Measurements from ENCODE around the gene HOXA3. TPM values are rescaled to one million over a fixed set of nuclear protein-coding genes. Genes with fewer than 3 reads are reported as not detected.

The HOXA3 gene
- total and polyA plus RNA-seq, 9 of the 15 experiments (the other 6 are each of a cell fraction or from before 2014, with no cell fraction given): 0.04 to 0.13 TPM; not detected in 7

DNA sequence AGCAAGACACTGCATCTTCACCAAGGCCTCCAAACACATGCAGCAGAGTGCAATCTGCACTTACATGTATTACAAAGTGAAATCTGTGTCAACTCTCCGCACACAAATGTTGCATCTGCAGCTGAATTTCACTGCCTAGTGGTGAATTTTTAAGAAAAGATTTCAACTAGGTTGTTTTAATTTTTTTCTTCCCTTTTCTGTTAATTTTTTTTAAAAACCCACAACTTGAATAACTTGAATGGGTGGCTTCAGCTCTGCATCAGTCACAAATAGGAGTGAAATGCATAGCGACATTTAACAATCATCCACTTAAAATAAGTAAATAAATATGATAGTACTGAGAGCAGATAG, 41.6 kb upstream of the HOXA3 start (continued):
- TF ChIP-seq ZNF764 (CRISPR knock-in tag; IDR thresholded peaks at IDR 0.05; ENCODE audit: low read depth) (no peak), HNRNPUL1 (IDR thresholded peaks at IDR 0.05; ENCODE audit: low read length) (no peak), GATA2 (CRISPR knock-in tag; IDR thresholded peaks at IDR 0.05) (no peak), U2AF1 (optimal IDR thresholded peaks at IDR 0.05; ENCODE audit: low read depth, low read length) (no peak), ETV6 (IDR thresholded peaks at IDR 0.05; ENCODE audit: borderline replicate concordance in 1 of 2, low read depth in 2 of 2, low read length in 1 of 2) (no peak), ETV6 (CRISPR knock-in tag; IDR thresholded peaks at IDR 0.05; ENCODE audit: borderline replicate concordance) (no peak), MBD2 (IDR thresholded peaks at IDR 0.05; ENCODE audit: borderline replicate concordance, low read depth) (no peak)

DNA sequence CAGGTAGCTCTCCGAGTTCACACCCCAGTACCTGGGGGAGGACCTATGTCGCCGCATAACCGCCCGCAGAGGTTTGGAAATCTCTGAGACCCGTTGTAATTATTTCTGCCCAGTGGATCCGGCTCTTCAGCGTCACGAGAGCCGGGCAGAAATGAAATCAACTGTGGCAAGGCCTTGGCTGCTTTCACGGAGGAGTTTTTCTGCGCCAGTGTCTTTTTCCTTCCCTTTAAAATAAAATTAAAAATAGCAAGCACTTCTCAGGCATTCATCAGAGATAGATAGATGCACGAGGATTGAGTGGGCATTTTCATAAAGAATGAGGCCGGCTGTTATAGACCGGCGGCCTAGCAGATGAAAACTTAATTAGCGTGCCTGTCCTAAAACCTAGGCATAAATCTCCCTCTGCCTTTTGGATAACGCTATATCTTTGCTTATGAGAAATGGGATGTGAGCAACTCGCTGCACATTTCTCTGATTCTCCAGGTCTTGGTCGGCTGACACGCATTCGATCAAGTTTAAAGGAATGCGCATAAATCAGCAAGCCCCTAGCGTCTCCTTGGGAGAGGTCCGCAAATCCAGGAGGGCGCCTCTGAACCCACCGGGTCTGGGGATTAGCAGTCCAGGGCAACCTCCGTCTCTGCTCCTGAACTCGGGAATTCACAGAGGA, 41.1 kb upstream of the HOXA3 start:
- Histone ChIP-seq H2AFZ (ENCODE audit: low read depth, low read length) (no peak overlapping the region), H3K27me3 (ENCODE audit: control insufficient read depth in 2 of 2, insufficient read depth in 2 of 2, low read length in 2 of 2) (peaks cover 25 to 52% of the 10 kb centered on the region in 2 experiments), H3K27ac (ENCODE audit: extremely low read depth, low read depth, low read length) (no peak overlapping the region), H3K4me3 (no peak overlapping the region), H3K9ac (ENCODE audit: insufficient read depth in 1 of 2, low read depth in 2 of 2, low read length in 2 of 2) (no peak overlapping the region), H3K4me2 (ENCODE audit: insufficient read depth, low read length) (no peak overlapping the region), H3K4me1 (replicated peaks in 1 of 2; ENCODE audit: control insufficient read depth in 2 of 2, insufficient read depth in 2 of 2, low read length in 2 of 2) (peaks cover 0 to 13% of the 10 kb centered on the region in 2 experiments; a peak in 2 of 5 replicates), H3K9me3 (replicated peaks; ENCODE audit: control insufficient read depth, insufficient read depth, low read depth, low read length) (no peaks in the 10 kb centered on the region), H3K79me2 (ENCODE audit: control insufficient read depth, insufficient read depth, low read length) (no peaks in the 10 kb centered on the region), H4K20me1 (replicated peaks; ENCODE audit: control insufficient read depth, insufficient read depth, low read length) (no peaks in the 10 kb centered on the region), H3K36me3 (ENCODE audit: control insufficient read depth, insufficient read depth, low read length) (no peaks in the 10 kb centered on the region), H3K9me1 (ENCODE audit: control insufficient read depth, insufficient read depth, low read length) (no peaks in the 10 kb centered on the region)
- ATAC-seq (no peak), FAIRE-seq (no peak), DNase-seq (ENCODE audit: extremely low read depth in 1 of 4, low spot score in 3 of 4) (no peak)
- BruUV-seq (replicated peaks): no TSS peak
- in situ Hi-C loops (cut with MboI) (no loop called here), intact Hi-C loops (cut with micrococcal nuclease) (no loop called here)
- ChIA-PET CTCF (ENCODE audit: low intra/inter-chr PET ratio) (no interaction called here), POLR2A (no interaction called here)
- 28% methylated on average over 29 of the region's 29 CpGs for WGBS (ENCODE audit: insufficient coverage, low coverage, missing lambda C conversion rate)
- TF ChIP-seq KLF16 (IDR thresholded peaks at IDR 0.05) (no peak), CBX1 (IDR thresholded peaks at IDR 0.05; ENCODE audit: low read depth) (no peak), ZNF408 (CRISPR knock-in tag; IDR thresholded peaks at IDR 0.05; ENCODE audit: low read depth) (no peak), RNF2 (IDR thresholded peaks at IDR 0.05) (no peak), ZNF224 (CRISPR knock-in tag; IDR thresholded peaks at IDR 0.05) (no peak), CBFA2T2 (conservative IDR thresholded peaks at IDR 0.05) (no peak), MYC (IDR thresholded peaks at IDR 0.05; ENCODE audit: low read depth, low read length) (no peak), MYC (CRISPR knock-in tag; IDR thresholded peaks at IDR 0.05; ENCODE audit: borderline replicate concordance, low read depth) (no peak), YBX1 (IDR thresholded peaks at IDR 0.05) (no peak), PRMT5 (CRISPR knock-in tag; IDR thresholded peaks at IDR 0.05) (no peak), ZNF445 (CRISPR knock-in tag; IDR thresholded peaks at IDR 0.05; ENCODE audit: low read depth) (no peak)
- TF ChIP-seq, protein P1, sequence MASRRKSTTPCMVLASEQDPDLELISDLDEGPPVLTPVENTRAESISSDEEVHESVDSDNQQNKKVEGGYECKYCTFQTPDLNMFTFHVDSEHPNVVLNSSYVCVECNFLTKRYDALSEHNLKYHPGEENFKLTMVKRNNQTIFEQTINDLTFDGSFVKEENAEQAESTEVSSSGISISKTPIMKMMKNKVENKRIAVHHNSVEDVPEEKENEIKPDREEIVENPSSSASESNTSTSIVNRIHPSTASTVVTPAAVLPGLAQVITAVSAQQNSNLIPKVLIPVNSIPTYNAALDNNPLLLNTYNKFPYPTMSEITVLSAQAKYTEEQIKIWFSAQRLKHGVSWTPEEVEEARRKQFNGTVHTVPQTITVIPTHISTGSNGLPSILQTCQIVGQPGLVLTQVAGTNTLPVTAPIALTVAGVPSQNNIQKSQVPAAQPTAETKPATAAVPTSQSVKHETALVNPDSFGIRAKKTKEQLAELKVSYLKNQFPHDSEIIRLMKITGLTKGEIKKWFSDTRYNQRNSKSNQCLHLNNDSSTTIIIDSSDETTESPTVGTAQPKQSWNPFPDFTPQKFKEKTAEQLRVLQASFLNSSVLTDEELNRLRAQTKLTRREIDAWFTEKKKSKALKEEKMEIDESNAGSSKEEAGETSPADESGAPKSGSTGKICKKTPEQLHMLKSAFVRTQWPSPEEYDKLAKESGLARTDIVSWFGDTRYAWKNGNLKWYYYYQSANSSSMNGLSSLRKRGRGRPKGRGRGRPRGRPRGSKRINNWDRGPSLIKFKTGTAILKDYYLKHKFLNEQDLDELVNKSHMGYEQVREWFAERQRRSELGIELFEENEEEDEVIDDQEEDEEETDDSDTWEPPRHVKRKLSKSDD (conservative IDR thresholded peaks at IDR 0.05; ENCODE audit: low read length): no peak
- TF ChIP-seq, protein P2, sequence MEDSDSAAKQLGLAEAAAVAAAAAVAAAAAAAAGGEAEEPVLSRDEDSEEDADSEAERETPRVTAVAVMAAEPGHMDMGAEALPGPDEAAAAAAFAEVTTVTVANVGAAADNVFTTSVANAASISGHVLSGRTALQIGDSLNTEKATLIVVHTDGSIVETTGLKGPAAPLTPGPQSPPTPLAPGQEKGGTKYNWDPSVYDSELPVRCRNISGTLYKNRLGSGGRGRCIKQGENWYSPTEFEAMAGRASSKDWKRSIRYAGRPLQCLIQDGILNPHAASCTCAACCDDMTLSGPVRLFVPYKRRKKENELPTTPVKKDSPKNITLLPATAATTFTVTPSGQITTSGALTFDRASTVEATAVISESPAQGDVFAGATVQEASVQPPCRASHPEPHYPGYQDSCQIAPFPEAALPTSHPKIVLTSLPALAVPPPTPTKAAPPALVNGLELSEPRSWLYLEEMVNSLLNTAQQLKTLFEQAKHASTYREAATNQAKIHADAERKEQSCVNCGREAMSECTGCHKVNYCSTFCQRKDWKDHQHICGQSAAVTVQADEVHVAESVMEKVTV (CRISPR knock-in tag; IDR thresholded peaks at IDR 0.05): no peak

All from K562 (cell line).